ENCODE results near the gene TEX22.

Gene TEX22

DNA sequence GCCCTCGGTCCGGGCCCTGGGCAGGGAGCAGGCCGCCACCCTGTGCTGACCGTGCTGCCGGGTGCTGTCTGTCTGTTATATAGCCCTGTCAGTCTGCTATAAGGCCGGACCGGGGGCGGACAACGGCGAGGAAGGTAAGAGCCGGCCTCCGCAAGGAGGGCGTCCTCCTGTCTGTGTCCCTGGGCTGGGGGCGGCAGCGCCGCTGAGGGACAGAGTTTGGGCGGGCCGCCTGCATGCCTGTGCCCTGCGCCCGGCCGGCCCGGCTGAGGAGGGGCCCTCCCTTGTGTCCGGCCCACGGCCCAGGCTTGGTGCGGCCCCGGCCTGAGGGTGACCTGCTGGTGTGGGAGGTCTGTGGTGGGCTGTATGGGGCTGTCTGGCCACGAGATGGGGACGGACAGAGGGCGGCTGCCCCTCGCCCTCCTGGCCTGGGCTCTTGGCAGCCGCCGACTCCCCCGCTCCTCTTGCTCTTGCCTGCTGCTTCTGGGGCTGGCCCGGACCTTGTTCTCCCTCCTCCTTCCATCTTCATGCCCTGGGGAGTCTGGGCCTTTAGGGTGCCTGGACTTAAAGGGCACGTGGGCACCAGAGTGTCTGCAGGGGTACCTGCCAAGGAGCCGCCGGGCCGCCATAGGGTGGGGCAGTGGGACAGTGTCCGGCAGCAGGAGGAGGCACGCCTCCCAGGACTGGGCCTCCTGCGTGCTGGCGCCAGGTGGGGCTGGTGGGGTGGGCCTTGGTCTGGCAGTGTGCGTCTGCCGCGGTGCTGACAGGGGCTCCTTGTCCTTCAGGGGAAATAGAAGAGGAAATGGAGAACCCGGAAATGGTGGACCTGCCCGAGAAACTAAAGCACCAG is 51.2 kb downstream of the TEX22 start:
- no peak for DNase-seq (ENCODE audit: low read depth)
- H3K4me3 ChIP-seq (ENCODE audit: control insufficient read depth, low read depth, low read length): no peak overlapping the region
- TF ChIP-seq, protein P1, sequence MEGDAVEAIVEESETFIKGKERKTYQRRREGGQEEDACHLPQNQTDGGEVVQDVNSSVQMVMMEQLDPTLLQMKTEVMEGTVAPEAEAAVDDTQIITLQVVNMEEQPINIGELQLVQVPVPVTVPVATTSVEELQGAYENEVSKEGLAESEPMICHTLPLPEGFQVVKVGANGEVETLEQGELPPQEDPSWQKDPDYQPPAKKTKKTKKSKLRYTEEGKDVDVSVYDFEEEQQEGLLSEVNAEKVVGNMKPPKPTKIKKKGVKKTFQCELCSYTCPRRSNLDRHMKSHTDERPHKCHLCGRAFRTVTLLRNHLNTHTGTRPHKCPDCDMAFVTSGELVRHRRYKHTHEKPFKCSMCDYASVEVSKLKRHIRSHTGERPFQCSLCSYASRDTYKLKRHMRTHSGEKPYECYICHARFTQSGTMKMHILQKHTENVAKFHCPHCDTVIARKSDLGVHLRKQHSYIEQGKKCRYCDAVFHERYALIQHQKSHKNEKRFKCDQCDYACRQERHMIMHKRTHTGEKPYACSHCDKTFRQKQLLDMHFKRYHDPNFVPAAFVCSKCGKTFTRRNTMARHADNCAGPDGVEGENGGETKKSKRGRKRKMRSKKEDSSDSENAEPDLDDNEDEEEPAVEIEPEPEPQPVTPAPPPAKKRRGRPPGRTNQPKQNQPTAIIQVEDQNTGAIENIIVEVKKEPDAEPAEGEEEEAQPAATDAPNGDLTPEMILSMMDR (IDR thresholded peaks at IDR 0.05; ENCODE audit: control insufficient read depth, insufficient read depth, low read depth, low read length, missing control alignments): no peak

DNA sequence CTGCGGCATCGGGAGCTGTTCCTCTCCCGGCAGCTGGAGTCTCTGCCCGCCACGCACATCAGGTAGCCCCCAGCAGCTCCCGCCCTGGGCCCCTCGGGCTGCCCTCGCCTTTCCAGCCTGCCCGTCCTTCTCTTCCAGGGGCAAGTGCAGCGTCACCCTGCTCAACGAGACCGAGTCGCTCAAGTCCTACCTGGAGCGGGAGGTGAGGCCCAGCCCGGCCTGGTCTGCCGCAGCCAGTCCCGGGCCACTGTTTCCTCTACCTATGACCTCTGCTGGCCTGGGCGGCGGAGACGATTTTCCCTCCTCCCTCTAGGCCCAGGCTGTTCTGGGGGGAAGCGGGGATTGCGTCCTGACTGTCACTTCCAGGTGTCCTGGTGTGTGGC is 51.8 kb downstream of the TEX22 start:
- DNase-seq (ENCODE audit: low read depth): no peak
- TF ChIP-seq, protein P1 (IDR thresholded peaks at IDR 0.05; ENCODE audit: control insufficient read depth, insufficient read depth, low read depth, low read length, missing control alignments): no peak
- H3K4me3 ChIP-seq (ENCODE audit: control insufficient read depth, low read depth, low read length): no peak overlapping the region

DNA sequence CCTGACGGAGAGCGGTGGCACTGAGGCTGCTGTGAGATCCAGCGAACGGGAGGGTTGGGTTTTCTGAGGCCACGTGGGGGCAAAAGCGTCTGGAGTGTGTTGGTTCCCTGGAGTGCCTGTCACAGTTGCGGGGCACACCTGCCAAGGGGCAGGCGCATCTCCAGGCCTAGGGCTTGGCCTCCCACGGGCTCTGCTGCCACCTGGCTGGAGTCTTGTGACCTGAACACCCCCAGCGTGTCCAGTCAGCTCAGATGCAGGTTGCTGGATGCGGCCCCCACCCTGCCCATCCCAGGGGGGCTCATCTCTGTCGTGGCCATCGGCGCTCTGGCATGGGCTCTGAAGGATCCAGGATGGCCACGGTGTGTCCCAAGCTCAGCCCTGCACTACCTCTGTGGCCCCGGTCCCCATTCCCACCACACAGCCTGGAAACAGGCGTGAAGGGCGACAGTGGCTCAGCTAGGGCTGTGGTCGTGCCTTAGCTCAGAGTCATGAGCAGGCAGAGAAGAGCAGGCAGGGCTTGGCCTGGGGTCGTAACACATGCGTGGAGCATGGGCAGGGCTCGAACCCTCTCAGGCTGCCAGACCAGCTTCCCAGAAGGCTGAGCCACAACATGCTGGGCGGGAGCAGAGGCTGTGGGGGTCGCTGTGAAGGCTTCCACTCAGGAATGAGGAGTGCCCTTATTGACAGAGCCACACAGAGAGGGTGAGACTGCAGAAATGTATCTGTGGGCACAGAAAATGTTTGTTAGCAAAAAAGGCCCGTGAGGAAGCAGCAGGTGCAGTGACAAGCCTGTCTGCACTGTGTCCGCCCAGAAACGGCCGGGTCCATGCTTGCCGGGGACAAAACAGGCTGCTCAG is 52.8 kb downstream of the TEX22 start:
- H3K4me3 ChIP-seq (ENCODE audit: control insufficient read depth, low read depth, low read length): no peak overlapping the region
- TF ChIP-seq, protein P1 (IDR thresholded peaks at IDR 0.05; ENCODE audit: control insufficient read depth, insufficient read depth, low read depth, low read length, missing control alignments): no peak
- no peak for DNase-seq (ENCODE audit: low read depth)

DNA sequence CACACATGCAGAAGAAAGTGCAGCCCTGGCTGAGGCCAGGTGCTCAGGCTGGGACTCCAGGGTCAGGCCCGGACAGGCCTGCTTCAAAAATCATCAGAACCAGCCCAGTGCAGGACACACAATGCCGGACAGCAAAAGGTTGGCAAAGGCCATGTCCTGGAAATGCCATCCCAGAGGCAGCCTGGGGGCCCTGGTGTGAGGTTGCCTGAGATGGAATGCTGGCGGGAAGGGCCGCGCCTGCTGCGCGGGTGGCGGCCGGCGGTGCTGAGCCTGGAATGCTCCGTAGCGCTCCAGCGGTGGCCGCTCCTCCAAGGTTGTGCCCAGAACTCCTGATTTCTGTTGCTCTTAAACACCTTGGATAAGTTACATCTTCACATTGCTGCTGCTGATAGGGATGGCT is 54.6 kb downstream of the TEX22 start:
- no peak for DNase-seq (ENCODE audit: low read depth)
- TF ChIP-seq, protein P1 (IDR thresholded peaks at IDR 0.05; ENCODE audit: control insufficient read depth, insufficient read depth, low read depth, low read length, missing control alignments): no peak
- no peak overlapping the region for H3K4me3 ChIP-seq (ENCODE audit: control insufficient read depth, low read depth, low read length)

DNA sequence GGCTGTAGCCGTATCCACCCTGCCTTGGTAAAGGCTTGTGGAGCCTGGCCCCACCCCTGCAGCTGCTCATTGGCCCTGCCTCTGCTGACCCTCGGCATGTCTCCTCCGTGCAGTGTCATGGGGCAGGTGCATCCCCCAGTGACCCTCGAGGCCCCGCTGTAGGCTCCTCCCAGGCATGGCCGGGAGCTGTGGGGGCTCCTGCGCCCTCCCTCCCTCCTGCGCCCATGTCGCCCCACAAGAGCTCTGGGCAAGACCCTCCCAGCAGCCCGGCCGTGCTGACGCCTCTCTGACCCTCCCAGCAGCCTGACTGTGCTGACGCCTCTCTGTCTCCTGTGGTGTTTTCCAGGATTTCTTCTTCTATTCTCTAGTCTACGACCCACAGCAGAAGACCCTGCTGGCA is 55.5 kb downstream of the TEX22 start:
- TF ChIP-seq, protein P1 (IDR thresholded peaks at IDR 0.05; ENCODE audit: control insufficient read depth, insufficient read depth, low read depth, low read length, missing control alignments): no peak
- no peak overlapping the region for H3K4me3 ChIP-seq (ENCODE audit: control insufficient read depth, low read depth, low read length)
- no peak for DNase-seq (ENCODE audit: low read depth)

- TF ChIP-seq, protein P1 (IDR thresholded peaks at IDR 0.05; ENCODE audit: control insufficient read depth, insufficient read depth, low read depth, low read length, missing control alignments): no peak
- DNase-seq (ENCODE audit: low read depth): no peak
- no peak overlapping the region for H3K4me3 ChIP-seq (ENCODE audit: control insufficient read depth, low read depth, low read length)
Measured at GRCh38 chr14:105455086-105455640, 56.8 kb downstream of the TEX22 start.

Data from AG09309 (cell line).